HEK293 (cell line): ENCODE data around the gene RSPH1.
A peak's percentile ranks its signal among the peaks of the same experiment; 100 is the strongest.

Experiments used
- CTCF ChIA-PET: fragments of 350-600 bp; formaldehyde crosslinking; extraction: SDS; loops from one replicate; lab custom pipeline; 2021; ENCODE audit warnings: antibody characterized with exemption; lab: Yijun Ruan, JAX
- POLR2A ChIA-PET: fragments of 300-600 bp; formaldehyde crosslinking; extraction: SDS; loops from one replicate; lab custom pipeline; 2020; ENCODE audit warnings: antibody characterized with exemption, inconsistent platforms; lab: Yijun Ruan, JAX
- H3K27ac ChIP-seq: fragments of 200-500 bp; sonication (Bioruptor generic); 2 replicates; pipeline ENCODE4 v1.5.1; 2014; ENCODE audit warnings: low read depth, low read length, control low read depth, inconsistent platforms; ENCODE audit errors: extremely low read depth
- H3K36me3 ChIP-seq, 2 experiments: fragments of 200-500 bp in 1 of 2; sonication (Bioruptor generic) in 1 of 2; 1 replicate in 1 of 2; 2 replicates in 1 of 2; pipeline ENCODE4 v1.5.1; 2014 to 2017; ENCODE audit warnings: inconsistent platforms in 2 of 2, low read length in 2 of 2; ENCODE audit not compliant: control insufficient read depth in 2 of 2, insufficient read depth in 1 of 2
- H3K4me1 ChIP-seq: fragments of 200-500 bp; sonication (Bioruptor generic); 2 replicates; pipeline ENCODE4 v1.5.1; 2014; ENCODE audit warnings: mild to moderate bottlenecking, low read length, inconsistent platforms; ENCODE audit not compliant: control insufficient read depth, insufficient read depth
- H3K4me3 ChIP-seq: 2 replicates; pipeline ENCODE4 v1.5.1; 2011; ENCODE audit warnings: low read depth, mild to moderate bottlenecking, control low read depth, low read length, moderate library complexity
- H3K9me3 ChIP-seq: fragments of 200-500 bp; sonication (Bioruptor generic); 2 replicates; pipeline ENCODE4 v1.5.1; 2014; ENCODE audit warnings: low read depth, low read length, inconsistent platforms; ENCODE audit not compliant: control insufficient read depth, insufficient read depth
- AEBP2 ChIP-seq: fragments of 450-650 bp; formaldehyde crosslinking; IDR thresholded peaks from 2 replicates; pipeline ENCODE4 v1.5.1; 2016; ENCODE audit warnings: missing biosample characterization, missing genetic modification characterization, borderline replicate concordance
- ATF2 ChIP-seq: fragments of 450-650 bp; formaldehyde crosslinking; IDR thresholded peaks from 2 replicates; pipeline ENCODE4 v1.5.1; 2016; ENCODE audit warnings: missing biosample characterization, missing genetic modification characterization, low read depth
- GLIS1 ChIP-seq: fragments of 450-650 bp; formaldehyde crosslinking; IDR thresholded peaks from 2 replicates; pipeline ENCODE4 v1.5.1; 2016; ENCODE audit warnings: missing biosample characterization, missing genetic modification characterization
- MEIS1 ChIP-seq: sonication (generic); formaldehyde crosslinking; IDR thresholded peaks from 2 replicates; pipeline ENCODE4 v1.8.1; 2022; ENCODE audit warnings: missing genetic modification reagents, mild to moderate bottlenecking, borderline replicate concordance
- OVOL3 ChIP-seq: fragments of 450-650 bp; formaldehyde crosslinking; IDR thresholded peaks from 2 replicates; pipeline ENCODE4 v1.5.1; 2016; ENCODE audit warnings: missing biosample characterization, missing genetic modification characterization
- PRDM4 ChIP-seq: fragments of 450-650 bp; formaldehyde crosslinking; IDR thresholded peaks from 2 replicates; pipeline ENCODE4 v1.5.1; 2017; ENCODE audit warnings: missing biosample characterization, missing genetic modification characterization
- SP3 ChIP-seq: fragments of 450-650 bp; formaldehyde crosslinking; IDR thresholded peaks from 2 replicates; pipeline ENCODE4 v1.5.1; 2016; ENCODE audit warnings: missing biosample characterization, missing genetic modification characterization
- ZBTB1 ChIP-seq: fragments of 450-650 bp; formaldehyde crosslinking; IDR thresholded peaks from 2 replicates; pipeline ENCODE4 v1.5.1; 2016; ENCODE audit warnings: missing biosample characterization, missing genetic modification characterization
- ZFP37 ChIP-seq: fragments of 450-650 bp; formaldehyde crosslinking; IDR thresholded peaks from 2 replicates; pipeline ENCODE4 v1.5.1; 2016; ENCODE audit warnings: missing biosample characterization, missing genetic modification characterization
- ZFP69B ChIP-seq: fragments of 450-650 bp; formaldehyde crosslinking; IDR thresholded peaks from 2 replicates; pipeline ENCODE4 v1.5.1; 2016; ENCODE audit warnings: missing biosample characterization, missing genetic modification characterization
- ZIC2 ChIP-seq: fragments of 450-650 bp; formaldehyde crosslinking; IDR thresholded peaks from 2 replicates; pipeline ENCODE4 v1.5.1; 2016; ENCODE audit warnings: missing biosample characterization, missing genetic modification characterization
- ZNF10 ChIP-seq: fragments of 450-650 bp; formaldehyde crosslinking; IDR thresholded peaks from 2 replicates; pipeline ENCODE4 v1.5.1; 2017; ENCODE audit warnings: missing biosample characterization, missing genetic modification characterization
- ZNF148 ChIP-seq: fragments of 450-650 bp; formaldehyde crosslinking; IDR thresholded peaks from 2 replicates; pipeline ENCODE4 v1.5.0; 2017; ENCODE audit warnings: missing biosample characterization, missing genetic modification characterization, borderline replicate concordance
- ZNF202 ChIP-seq: fragments of 450-650 bp; formaldehyde crosslinking; IDR thresholded peaks from 2 replicates; pipeline ENCODE4 v1.5.1; 2016; ENCODE audit warnings: missing biosample characterization, missing genetic modification characterization, borderline replicate concordance
- ZNF335 ChIP-seq: fragments of 450-650 bp; formaldehyde crosslinking; conservative IDR thresholded peaks from 2 replicates; pipeline ENCODE4 v1.5.1; 2016; ENCODE audit warnings: missing biosample characterization, missing genetic modification characterization
- ZNF548 ChIP-seq: fragments of 450-650 bp; formaldehyde crosslinking; IDR thresholded peaks from 2 replicates; pipeline ENCODE4 v1.5.1; 2016; ENCODE audit warnings: missing biosample characterization, missing genetic modification characterization
- ZNF654 ChIP-seq: fragments of 450-650 bp; formaldehyde crosslinking; IDR thresholded peaks from 2 replicates; pipeline ENCODE4 v1.5.1; 2016; ENCODE audit warnings: low read depth, missing biosample characterization, missing genetic modification characterization
- ZSCAN30 ChIP-seq: fragments of 450-650 bp; IDR thresholded peaks from 2 replicates; pipeline ENCODE4 v1.5.1; 2018; ENCODE audit warnings: missing biosample characterization, mild to moderate bottlenecking, missing genetic modification characterization, moderate library complexity

The RSPH1 gene

GRCh38 chr21:42455754-42456440 is 40.1 kb downstream of the RSPH1 start:
- no peak overlapping the region for H3K27ac ChIP-seq
- H3K4me1 ChIP-seq = no peaks in the 10 kb centered on the region; the same call in 1 of the 2 replicates
- H3K9me3 ChIP-seq = no peaks in the 10 kb centered on the region
- H3K4me3 ChIP-seq = no peak overlapping the region
- POLR2A ChIA-PET = no interaction called here
- TF ChIP-seq ZNF10 (tag by site-specific recombination) (peak; percentile 100), MEIS1 (CRISPR knock-in tag) (no peak)
- CTCF ChIA-PET = interaction anchor here (0.8 kb wide), 1 partner anchor 311 kb away, joined by 3 read pairs; no protein-coding TSS in a partner anchor
- no peaks in the 10 kb centered on the region for H3K36me3 ChIP-seq

- Histone ChIP-seq H3K9me3 (no peaks in the 10 kb centered on the region), H3K27ac (no peak overlapping the region), H3K4me3 (no peak overlapping the region), H3K36me3 (no peaks in the 10 kb centered on the region)
- TF ChIP-seq ATF2 (tag by site-specific recombination) (peak; percentile 85; the same call in 1 of the 2 replicates), ZIC2 (peak; percentile 85), ZBTB1 (tag by site-specific recombination) (no peak), ZNF335 (tag by site-specific recombination) (0 out of 2 replicates have a peak, but pooled peaks have one; percentile 6), ZSCAN30 (tag by site-specific recombination) (no peak), ZNF548 (tag by site-specific recombination) (no peak)
- TF ChIP-seq, all 188 proteins: peak for 3
- POLR2A ChIA-PET = no interaction called here
- CTCF ChIA-PET = interaction anchor here (0.9 kb wide), 1 partner anchor 309 kb away, joined by 4 read pairs; no protein-coding TSS in a partner anchor
- H3K4me1 ChIP-seq = no peaks in the 10 kb centered on the region; the same call in 1 of the 2 replicates
These were observed 40.8 kb downstream of the RSPH1 start for GRCh38 chr21:42455196-42455595.

- ChIA-PET CTCF (interaction anchor here (0.9 kb wide), 1 partner anchor 309 kb away, joined by 4 read pairs; no protein-coding TSS in a partner anchor), POLR2A (no interaction called here)
- Histone ChIP-seq H3K4me1 (no peaks in the 10 kb centered on the region; the same call in 1 of the 2 replicates), H3K9me3 (no peaks in the 10 kb centered on the region), H3K4me3 (no peak overlapping the region), H3K27ac (no peak overlapping the region), H3K36me3 (no peaks in the 10 kb centered on the region)
- TF ChIP-seq SP3 (tag by site-specific recombination) (no peak), AEBP2 (tag by site-specific recombination) (no peak), ZFP69B (tag by site-specific recombination) (no peak), ZNF335 (tag by site-specific recombination) (0 out of 2 replicates have a peak, but pooled peaks have one; percentile 25)
These were observed 41.2 kb downstream of the RSPH1 start for GRCh38 chr21:42454786-42455185.

GRCh38 chr21:42453986-42454570 is 41.9 kb downstream of the RSPH1 start:
- ChIA-PET POLR2A (no interaction called here), CTCF (interaction anchor here (0.7 to 0.9 kb wide), 2 partner anchors 204 to 308 kb away, joined by 3 to 4 read pairs; no protein-coding TSS in a partner anchor)
- Histone ChIP-seq H3K4me1 (no peaks in the 10 kb centered on the region; the same call in 1 of the 2 replicates), H3K4me3 (no peak overlapping the region), H3K36me3 (no peaks in the 10 kb centered on the region), H3K27ac (no peak overlapping the region), H3K9me3 (no peaks in the 10 kb centered on the region)
- TF ChIP-seq ZFP37 (tag by site-specific recombination) = no peak
- TF ChIP-seq PRDM4 (tag by site-specific recombination) = no peak
- TF ChIP-seq ZNF202 (tag by site-specific recombination) = no peak
- TF ChIP-seq ZNF148 = no peak
- TF ChIP-seq ZNF654 (tag by site-specific recombination) = no peak
- TF ChIP-seq GLIS1 (tag by site-specific recombination) = no peak
- no peak for TF ChIP-seq OVOL3 (tag by site-specific recombination)
